HS-5 (cell line): ENCODE data around the gene KCNJ2.

Experiments used
- DNase-seq: peaks from one replicate; pipeline ENCODE4 v3.0.0-alpha.2; 2012; ENCODE audit warnings: low read depth

Gene KCNJ2

GRCh38 chr17:70205401-70205800 lies 36.1 kb downstream of the KCNJ2 start:
- no peak for DNase-seq

- DNase-seq: no peak
Measured at GRCh38 chr17:70206361-70207010, 37.2 kb downstream of the KCNJ2 start.

GRCh38 chr17:70207184-70207583 lies 37.9 kb downstream of the KCNJ2 start:
- no peak for DNase-seq

- no peak for DNase-seq
Measured at GRCh38 chr17:70208080-70208794, 38.9 kb downstream of the KCNJ2 start.

GRCh38 chr17:70208825-70209555 lies 39.7 kb downstream of the KCNJ2 start:
- DNase-seq: no peak

- no peak for DNase-seq
Measured at GRCh38 chr17:70215656-70216055, 46.3 kb downstream of the KCNJ2 start.

- no peak for DNase-seq
Measured at GRCh38 chr17:70217571-70217970, 48.2 kb downstream of the KCNJ2 start.

GRCh38 chr17:70225276-70225675 lies 55.9 kb downstream of the KCNJ2 start:
- DNase-seq: no peak
